Neural crest cell (in vitro differentiated cells): ENCODE results near the gene CD9. TPM values are rescaled to one million over a fixed set of nuclear protein-coding genes. Genes with fewer than 3 reads are reported as not detected.
A peak's percentile ranks its signal among the peaks of the same experiment; 100 is the strongest.

Source experiments
- DNase-seq: peaks from one replicate; pipeline ENCODE4 v3.0.0; 2021; ENCODE audit warnings: low read depth, mixed read lengths, low spot score
- H3K27ac Mint-ChIP-seq: one replicate; pipeline ENCODE4 v1.8.0; 2021; ENCODE audit warnings: mild to moderate bottlenecking, mixed read lengths; ENCODE audit not compliant: unreplicated experiment
- H3K27me3 Mint-ChIP-seq: 2 replicates; pipeline ENCODE4 v1.8.0; 2021; ENCODE audit warnings: low read depth, mild to moderate bottlenecking, mixed read lengths
- H3K36me3 Mint-ChIP-seq: 2 replicates; pipeline ENCODE4 v1.8.0; 2021; ENCODE audit warnings: low read depth, mild to moderate bottlenecking, mixed read lengths
- H3K4me1 Mint-ChIP-seq: 2 replicates; pipeline ENCODE4 v1.8.0; 2021; ENCODE audit warnings: mixed read lengths
- H3K4me3 Mint-ChIP-seq: one replicate; pipeline ENCODE4 v1.8.0; 2021; ENCODE audit warnings: mild to moderate bottlenecking, mixed read lengths
- H3K9me3 Mint-ChIP-seq: 2 replicates; pipeline ENCODE4 v1.8.0; 2021; ENCODE audit warnings: mixed read lengths
- total RNA-seq: library from RNA; stranded (reverse); gene quantifications from 2 replicates; pipeline ENCODE4 v1.2.1, GENCODE V29; 2021
- TF ChIP-seq, protein P1 (sequence below): fragments of 200-600 bp; sonication (generic); conservative IDR thresholded peaks from 2 replicates; pipeline ENCODE4 v1.5.0; 2021; ENCODE audit warnings: antibody characterized with exemption, mild to moderate bottlenecking

Gene CD9
- total RNA-seq, 1 donor from 2014 or later = 2.1 TPM

DNA sequence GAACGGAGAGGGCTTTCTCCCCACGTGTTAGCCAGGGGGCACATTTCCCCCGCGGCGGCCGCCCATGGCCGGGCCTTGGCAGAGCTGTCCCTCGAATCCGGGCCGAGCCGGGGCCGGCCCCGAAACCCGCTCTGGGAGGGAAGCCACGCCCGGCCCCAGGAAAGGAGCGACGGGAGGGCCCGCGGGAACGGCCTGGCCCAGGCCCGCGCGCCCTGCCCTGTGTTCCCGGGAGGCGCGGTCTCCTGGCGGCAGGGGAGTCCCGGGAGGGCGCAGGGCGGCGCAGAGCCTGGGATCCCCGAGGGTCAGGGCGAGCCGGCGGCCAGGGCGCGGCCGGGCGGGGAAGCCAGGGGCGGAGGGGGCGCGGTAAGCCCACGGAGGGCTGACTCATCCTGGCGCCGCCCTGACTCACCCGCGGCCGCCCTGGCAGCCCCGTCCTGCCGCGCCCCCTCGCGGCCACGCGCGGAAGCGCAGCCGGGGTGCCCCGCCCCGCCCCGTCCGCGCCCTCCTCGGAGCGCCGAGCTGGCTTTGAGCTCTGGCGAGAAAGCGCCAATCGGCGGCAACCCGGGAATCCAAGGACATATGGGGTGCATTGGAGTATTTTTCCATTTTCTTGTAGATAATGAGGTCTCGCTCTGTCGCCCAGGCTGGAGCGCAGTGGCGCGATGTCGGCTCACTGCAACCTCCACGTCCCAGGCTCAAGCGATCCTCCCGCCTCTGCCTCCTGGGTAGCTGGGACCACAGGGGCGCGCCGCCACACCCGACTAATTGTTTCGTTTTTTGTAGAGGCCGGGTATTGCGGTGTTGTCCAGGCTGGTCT is 78.4 kb downstream of the CD9 start:
- Mint-ChIP-seq H3K27ac (no peak overlapping the region), H3K4me3 (peak overlapping the region; percentile 45), H3K36me3 (no peaks in the 10 kb centered on the region), H3K9me3 (no peaks in the 10 kb centered on the region), H3K27me3 (peaks cover 46% of the 10 kb centered on the region), H3K4me1 (peaks cover 18% of the 10 kb centered on the region)
- DNase-seq = peak; percentile 87
- TF ChIP-seq, protein P1, sequence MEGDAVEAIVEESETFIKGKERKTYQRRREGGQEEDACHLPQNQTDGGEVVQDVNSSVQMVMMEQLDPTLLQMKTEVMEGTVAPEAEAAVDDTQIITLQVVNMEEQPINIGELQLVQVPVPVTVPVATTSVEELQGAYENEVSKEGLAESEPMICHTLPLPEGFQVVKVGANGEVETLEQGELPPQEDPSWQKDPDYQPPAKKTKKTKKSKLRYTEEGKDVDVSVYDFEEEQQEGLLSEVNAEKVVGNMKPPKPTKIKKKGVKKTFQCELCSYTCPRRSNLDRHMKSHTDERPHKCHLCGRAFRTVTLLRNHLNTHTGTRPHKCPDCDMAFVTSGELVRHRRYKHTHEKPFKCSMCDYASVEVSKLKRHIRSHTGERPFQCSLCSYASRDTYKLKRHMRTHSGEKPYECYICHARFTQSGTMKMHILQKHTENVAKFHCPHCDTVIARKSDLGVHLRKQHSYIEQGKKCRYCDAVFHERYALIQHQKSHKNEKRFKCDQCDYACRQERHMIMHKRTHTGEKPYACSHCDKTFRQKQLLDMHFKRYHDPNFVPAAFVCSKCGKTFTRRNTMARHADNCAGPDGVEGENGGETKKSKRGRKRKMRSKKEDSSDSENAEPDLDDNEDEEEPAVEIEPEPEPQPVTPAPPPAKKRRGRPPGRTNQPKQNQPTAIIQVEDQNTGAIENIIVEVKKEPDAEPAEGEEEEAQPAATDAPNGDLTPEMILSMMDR = peak; percentile 99

DNA sequence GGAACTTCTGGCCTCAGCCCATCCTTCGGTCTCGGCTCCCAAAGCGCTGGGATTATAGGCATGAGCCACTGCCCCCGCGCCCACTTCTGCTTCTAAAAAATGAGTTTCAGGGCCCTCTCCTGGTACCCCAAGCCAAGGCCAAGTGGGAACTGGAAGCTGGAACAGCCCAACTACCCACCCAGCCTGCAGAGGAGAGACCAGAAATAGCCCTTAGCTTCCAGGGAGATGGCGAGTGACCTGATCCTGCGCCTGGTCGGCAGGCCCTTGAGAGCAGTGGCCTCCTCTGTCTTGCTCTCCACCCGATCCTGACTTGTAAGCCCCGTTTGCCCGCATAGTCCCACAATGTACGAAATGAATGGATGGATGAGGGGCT is 79.0 kb downstream of the CD9 start:
- H3K9me3 Mint-ChIP-seq = no peaks in the 10 kb centered on the region
- DNase-seq = no peak
- TF ChIP-seq, protein P1 = no peak
- H3K4me3 Mint-ChIP-seq = no peak overlapping the region
- H3K4me1 Mint-ChIP-seq = peaks cover 14% of the 10 kb centered on the region
- peaks cover 48% of the 10 kb centered on the region for H3K27me3 Mint-ChIP-seq
- H3K27ac Mint-ChIP-seq = no peak overlapping the region
- H3K36me3 Mint-ChIP-seq = no peaks in the 10 kb centered on the region

DNA sequence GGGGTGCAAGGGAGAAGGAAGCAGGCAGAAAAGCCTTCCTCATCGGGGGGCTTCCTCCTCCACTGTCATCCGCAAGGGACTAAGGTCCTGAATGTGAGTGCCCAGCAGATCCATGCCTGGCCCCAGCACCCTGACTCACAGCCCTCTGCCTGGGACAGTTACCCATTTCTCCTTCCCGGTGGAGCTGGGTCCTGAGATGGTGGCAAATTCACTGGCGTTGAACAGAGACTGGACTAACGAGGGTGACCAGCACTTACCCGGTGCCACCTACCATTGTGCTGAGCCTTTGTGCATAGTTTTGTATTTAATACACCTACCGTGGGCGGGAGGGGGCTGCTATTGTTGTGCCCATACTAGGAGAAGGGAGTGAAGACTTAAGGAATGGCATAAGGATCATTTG is 79.4 kb downstream of the CD9 start:
- no peaks in the 10 kb centered on the region for H3K36me3 Mint-ChIP-seq
- H3K9me3 Mint-ChIP-seq = no peaks in the 10 kb centered on the region
- H3K27me3 Mint-ChIP-seq = peaks cover 52% of the 10 kb centered on the region
- H3K4me1 Mint-ChIP-seq = peaks cover 11% of the 10 kb centered on the region
- TF ChIP-seq, protein P1 = no peak
- H3K27ac Mint-ChIP-seq = no peak overlapping the region
- H3K4me3 Mint-ChIP-seq = peak overlapping the region; percentile 32
- DNase-seq = no peak

DNA sequence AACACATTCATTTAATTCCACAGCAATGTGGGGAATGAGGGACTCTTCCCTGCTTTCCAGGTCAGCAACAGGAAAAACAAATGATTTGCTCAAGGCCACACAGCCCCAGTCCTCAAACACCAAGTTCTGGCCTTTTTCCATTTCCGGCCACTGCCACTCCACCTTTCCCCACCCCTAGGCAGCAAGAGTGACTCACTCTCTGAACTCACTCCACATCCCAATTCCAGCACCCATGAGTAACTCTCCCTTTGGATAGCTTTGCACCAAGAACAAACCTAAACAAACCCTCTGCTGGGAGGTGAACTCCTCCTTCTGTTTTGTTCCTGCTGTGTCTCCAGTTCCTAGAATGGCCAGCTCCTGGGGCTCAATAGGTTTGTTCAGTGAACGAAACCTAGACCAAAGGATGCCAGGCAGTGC is 79.9 kb downstream of the CD9 start:
- Mint-ChIP-seq H3K27ac (no peak overlapping the region), H3K4me1 (peaks cover 10% of the 10 kb centered on the region), H3K27me3 (peaks cover 55% of the 10 kb centered on the region), H3K9me3 (no peaks in the 10 kb centered on the region), H3K4me3 (peak overlapping the region; percentile 23), H3K36me3 (no peaks in the 10 kb centered on the region)
- TF ChIP-seq, protein P1 = no peak
- no peak for DNase-seq

DNA sequence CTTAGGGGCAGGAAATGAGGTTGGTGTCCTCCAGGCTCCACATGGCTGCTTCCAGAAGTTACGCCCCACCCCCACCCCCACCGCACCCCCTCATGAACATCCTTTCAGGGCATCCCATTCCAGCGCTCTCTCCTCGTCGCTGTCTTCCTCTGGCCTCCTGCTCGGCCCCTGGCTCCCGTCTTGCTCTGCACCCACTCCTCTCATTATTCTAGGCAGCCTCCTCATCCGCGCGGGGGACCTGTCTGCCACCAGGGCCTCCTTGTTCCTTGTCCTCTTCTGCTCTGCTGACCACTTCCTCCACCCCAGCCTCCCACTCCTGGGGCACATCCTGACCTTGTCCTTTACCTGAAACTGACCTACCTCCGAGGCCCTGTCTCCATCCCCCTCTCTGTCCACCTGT is 80.5 kb downstream of the CD9 start:
- TF ChIP-seq, protein P1 = no peak
- no peaks in the 10 kb centered on the region for H3K9me3 Mint-ChIP-seq
- H3K4me1 Mint-ChIP-seq = peaks cover 12% of the 10 kb centered on the region
- DNase-seq = no peak
- no peak overlapping the region for H3K27ac Mint-ChIP-seq
- H3K36me3 Mint-ChIP-seq = no peaks in the 10 kb centered on the region
- peaks cover 51% of the 10 kb centered on the region for H3K27me3 Mint-ChIP-seq
- no peak overlapping the region for H3K4me3 Mint-ChIP-seq
